GM21717 (cell line): ENCODE results near the gene UBAP1.
"Not testable (repeated sequence)": the region's sequence is repeated elsewhere in the genome, so short reads cannot be mapped to it uniquely, and the experiment has no call there.

ENCODE experiments used
- ATAC-seq: cut with Tn5 transposase; IDR thresholded peaks from one replicate; pipeline ENCODE4 v1.9.1; 2021; ENCODE audit warnings: mild to moderate bottlenecking, moderate library complexity; ENCODE audit not compliant: unreplicated experiment

The UBAP1 gene

GRCh38 chr9:34224349-34224748 lies 45.5 kb downstream of the UBAP1 start:
- ATAC-seq: no peak

GRCh38 chr9:34226144-34226760 lies 47.4 kb downstream of the UBAP1 start:
- ATAC-seq: not testable (repeated sequence)

- ATAC-seq: no peak
Observed at GRCh38 chr9:34227445-34227844, 48.6 kb downstream of the UBAP1 start.

GRCh38 chr9:34230556-34230955 lies 51.7 kb downstream of the UBAP1 start:
- ATAC-seq: no peak

GRCh38 chr9:34232201-34232600 lies 53.4 kb downstream of the UBAP1 start:
- no peak for ATAC-seq

GRCh38 chr9:34233672-34234071 lies 54.8 kb downstream of the UBAP1 start:
- no peak for ATAC-seq

- no peak for ATAC-seq
Observed at GRCh38 chr9:34237836-34238235, 59.0 kb downstream of the UBAP1 start.

- no peak for ATAC-seq
Observed at GRCh38 chr9:34240006-34240405, 61.2 kb downstream of the UBAP1 start.

- ATAC-seq: no peak
Observed at GRCh38 chr9:34242830-34243229, 64.0 kb downstream of the UBAP1 start.

GRCh38 chr9:34245212-34245611 lies 66.4 kb downstream of the UBAP1 start:
- ATAC-seq: not testable (repeated sequence)

GRCh38 chr9:34246453-34246852 lies 67.6 kb downstream of the UBAP1 start:
- ATAC-seq: no peak

GRCh38 chr9:34247782-34248181 lies 68.9 kb downstream of the UBAP1 start:
- ATAC-seq: not testable (repeated sequence)

- ATAC-seq: no peak
Observed at GRCh38 chr9:34249274-34249673, 70.4 kb downstream of the UBAP1 start.

GRCh38 chr9:34250721-34251120 lies 71.9 kb downstream of the UBAP1 start:
- ATAC-seq: no peak

GRCh38 chr9:34252016-34252415 lies 73.2 kb downstream of the UBAP1 start:
- ATAC-seq: no peak

- no peak for ATAC-seq
Observed at GRCh38 chr9:34252670-34253459, 74.0 kb downstream of the UBAP1 start.

- ATAC-seq: no peak
Observed at GRCh38 chr9:34253460-34253837, 74.6 kb downstream of the UBAP1 start.

- ATAC-seq: no peak
Observed at GRCh38 chr9:34254141-34254913, 75.5 kb downstream of the UBAP1 start.

- ATAC-seq: no peak
Observed at GRCh38 chr9:34254966-34255825, 76.4 kb downstream of the UBAP1 start.

GRCh38 chr9:34256104-34256503 lies 77.3 kb downstream of the UBAP1 start:
- no peak for ATAC-seq
